HG03432 (cell line): ENCODE data around the gene HSPB8.

Experiments used
- ATAC-seq: cut with Tn5 transposase; IDR thresholded peaks from one replicate; pipeline ENCODE4 v1.9.1; 2021; ENCODE audit warnings: mild to moderate bottlenecking, moderate library complexity; ENCODE audit not compliant: unreplicated experiment

The HSPB8 gene

DNA sequence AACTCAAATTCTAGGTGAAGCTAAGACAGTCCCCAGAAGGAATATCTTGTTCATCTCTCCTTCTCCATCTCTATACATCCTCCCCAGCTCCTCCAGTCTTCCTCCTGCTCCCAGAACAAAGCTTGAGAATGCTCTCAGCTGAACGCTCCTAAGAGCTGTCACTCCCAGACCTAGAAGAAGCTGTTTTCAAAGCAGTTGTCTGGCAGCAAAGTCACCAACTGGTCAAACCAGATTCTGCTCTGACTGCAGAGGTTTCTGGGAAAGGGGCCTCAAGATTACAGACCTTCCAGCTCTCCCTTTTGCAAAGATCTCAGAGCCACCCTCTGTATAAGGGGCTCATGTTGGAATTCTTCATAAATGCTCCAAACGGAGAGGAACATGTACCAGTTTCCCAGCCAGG, 9.6 kb upstream of the HSPB8 start:
- no peak for ATAC-seq

- no peak for ATAC-seq
These were observed 7.4 kb upstream of the HSPB8 start for GRCh38 chr12:119171291-119171690.

- ATAC-seq, result no peak
These were observed 6.9 kb upstream of the HSPB8 start for GRCh38 chr12:119171691-119172425.

- ATAC-seq, result no peak
These were observed 3.6 kb upstream of the HSPB8 start for GRCh38 chr12:119175081-119175480.

DNA sequence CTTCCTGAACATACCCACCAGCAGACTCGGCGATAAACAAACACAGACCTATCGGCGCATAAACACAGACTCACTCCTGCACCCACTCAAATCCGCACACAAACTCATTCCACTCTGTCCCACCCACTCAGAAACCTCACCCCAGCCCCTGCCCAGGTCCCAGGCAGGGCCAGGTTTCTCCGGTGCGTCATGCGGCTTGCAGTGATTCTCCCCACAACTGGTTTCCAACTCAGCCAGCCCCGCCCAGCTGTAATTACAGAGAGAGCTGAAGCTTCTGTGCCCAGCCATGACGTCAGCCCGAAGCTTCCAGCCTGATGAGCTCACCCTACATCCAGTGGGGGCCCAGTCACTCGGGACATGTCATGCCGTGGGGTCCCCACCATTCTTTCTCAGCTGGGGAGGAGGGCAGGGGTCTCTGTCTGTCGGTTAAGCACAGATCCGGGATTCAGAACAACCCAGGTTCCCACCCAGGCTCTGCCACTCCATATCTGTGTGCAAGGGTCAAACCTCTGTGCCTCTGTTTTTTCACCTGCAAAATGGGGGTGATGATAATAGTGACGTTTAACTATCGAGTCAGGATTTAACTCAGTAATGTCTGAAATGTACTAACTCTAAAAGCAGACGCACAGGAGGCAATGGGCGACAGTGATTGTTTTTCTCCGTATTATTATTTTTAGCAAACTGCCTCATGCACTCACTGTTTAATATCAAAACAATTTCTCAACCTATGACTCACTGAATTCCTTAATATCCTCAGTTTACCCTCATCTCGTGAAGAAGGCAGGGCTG, 2.3 kb upstream of the HSPB8 start:
- no peak for ATAC-seq

DNA sequence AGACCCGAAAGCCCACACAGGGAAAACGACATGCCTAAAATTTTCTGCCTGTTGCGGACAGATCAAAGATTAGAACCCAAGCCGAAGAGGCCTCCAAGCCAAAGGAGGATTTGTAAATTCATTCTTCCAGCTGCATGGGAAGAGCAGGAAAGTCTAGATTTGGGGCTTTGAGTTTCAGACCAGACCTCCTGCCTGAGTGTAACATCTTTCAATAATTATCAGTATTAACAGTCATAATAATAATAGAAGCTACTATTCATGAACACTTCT, 1.7 kb upstream of the HSPB8 start:
- ATAC-seq, result no peak

DNA sequence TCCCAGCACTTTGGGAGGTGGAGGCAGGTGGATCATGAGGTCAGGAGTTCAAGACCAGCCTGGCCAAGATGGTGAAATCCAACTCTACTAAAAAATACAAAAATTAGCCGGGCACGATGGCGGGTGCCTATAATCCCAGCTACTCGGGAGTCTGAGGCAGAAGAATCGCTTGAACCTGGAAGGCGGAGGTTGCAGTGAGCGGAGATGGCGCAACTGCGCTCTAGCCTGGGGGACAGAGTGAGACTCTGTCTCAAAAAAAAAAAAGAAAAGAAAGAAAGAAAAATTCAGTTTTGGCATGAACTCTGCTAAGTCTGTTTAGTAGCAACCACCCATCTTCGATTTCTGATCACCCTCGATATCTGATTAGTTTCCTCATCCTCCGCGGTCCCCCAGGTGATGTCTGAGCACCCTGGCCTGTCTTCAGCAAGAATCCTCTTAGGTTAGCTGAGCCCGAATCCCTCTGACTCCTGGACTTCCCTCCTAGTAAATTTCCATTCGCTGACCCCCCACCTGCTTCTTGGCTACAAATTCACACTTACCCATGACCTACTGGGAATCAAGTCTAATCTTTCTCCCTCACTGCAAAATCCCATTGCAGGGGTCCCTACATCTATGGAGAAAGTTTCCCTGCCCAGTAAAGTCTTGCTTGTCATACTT, 879 bp upstream of the HSPB8 start:
- ATAC-seq, result no peak

DNA sequence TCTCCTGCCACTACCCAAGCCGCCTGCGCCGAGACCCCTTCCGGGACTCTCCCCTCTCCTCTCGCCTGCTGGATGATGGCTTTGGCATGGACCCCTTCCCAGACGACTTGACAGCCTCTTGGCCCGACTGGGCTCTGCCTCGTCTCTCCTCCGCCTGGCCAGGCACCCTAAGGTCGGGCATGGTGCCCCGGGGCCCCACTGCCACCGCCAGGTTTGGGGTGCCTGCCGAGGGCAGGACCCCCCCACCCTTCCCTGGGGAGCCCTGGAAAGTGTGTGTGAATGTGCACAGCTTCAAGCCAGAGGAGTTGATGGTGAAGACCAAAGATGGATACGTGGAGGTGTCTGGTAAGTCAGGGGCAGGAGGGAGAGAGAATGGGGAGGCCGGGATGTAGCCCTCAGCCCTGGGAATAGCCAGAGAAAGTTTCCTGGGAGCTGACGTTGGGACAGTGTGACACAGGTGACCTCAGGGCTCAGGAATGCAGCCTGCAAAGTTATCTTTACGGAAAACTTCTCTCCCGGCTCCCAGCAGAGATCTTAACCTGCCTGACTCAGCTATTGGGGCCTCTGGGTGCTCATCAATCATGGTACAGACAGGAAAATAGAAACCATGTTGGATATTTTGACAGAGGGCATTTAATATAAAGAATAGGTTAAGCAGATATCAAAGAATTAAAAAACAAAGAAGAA, 747 bp downstream of the HSPB8 start:
- no peak for ATAC-seq

DNA sequence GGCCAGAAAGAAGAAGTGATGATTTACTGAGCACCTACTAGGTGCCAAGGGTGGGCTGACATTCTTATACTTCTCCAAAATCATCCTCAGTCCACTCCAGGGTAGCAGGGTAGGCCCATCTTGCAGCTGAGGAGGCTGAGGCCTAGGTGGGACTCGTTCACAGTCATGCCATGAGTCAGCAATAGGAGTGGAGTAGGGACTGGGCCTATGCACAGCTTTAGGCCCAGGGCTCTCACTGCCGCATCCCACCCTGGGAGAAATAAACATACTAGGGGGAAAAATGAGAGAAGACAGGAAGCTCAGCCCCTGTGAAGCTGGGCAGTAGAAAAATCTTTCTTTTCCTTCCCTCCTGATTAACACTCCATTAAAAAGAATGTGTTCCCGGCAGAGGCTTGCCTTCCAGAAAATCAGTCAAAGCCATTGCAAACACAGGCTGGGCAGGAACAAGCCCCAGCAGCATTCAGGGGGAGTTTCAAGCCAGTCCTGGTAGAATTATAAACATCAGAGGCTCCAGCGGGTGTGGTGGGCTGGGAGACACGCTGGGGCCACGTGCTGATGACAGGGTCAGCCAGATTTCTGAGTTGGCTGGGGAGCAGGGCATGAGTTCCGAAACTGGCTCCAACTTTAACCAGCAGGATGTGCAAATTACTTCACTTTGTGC, 1.8 kb downstream of the HSPB8 start:
- ATAC-seq, result no peak

DNA sequence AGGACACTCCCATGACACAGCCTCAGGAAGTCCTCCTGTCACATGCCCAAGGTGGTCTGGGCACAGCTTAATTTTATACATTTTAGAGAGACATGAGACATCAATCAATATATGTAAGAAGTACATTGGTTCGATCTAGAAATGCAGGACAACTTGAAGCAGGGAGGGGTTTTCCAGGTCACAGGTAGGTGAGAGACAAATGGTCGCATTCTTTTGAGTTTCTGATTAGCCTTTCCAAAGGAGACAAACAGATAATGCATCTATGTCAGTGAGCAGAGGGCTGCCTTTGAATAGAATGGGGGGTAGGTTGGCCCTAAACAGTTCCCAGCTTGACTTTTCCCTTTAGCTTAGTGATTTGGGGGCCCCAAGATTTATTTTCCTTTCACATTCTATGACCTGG, 2.5 kb downstream of the HSPB8 start:
- ATAC-seq, result no peak

DNA sequence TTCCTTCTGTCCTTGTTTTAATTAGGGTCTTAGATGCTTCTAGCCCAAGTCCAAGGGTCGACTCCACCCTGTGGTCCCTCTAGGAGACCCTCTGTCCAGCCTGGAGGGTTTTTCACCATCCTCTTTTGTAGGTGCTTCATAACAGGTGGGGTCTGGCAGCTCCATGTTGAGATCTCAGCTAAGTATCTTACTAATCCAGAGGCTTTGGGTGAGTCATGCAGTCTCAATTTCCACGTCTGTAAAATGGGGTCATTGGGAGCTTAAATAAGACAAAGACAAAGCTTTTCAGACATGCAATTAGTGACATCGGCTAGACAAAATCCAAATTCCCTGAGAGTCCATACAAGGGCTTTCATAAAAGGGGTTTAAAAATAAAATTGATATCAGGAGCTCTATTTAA, 3.2 kb downstream of the HSPB8 start:
- no peak for ATAC-seq

DNA sequence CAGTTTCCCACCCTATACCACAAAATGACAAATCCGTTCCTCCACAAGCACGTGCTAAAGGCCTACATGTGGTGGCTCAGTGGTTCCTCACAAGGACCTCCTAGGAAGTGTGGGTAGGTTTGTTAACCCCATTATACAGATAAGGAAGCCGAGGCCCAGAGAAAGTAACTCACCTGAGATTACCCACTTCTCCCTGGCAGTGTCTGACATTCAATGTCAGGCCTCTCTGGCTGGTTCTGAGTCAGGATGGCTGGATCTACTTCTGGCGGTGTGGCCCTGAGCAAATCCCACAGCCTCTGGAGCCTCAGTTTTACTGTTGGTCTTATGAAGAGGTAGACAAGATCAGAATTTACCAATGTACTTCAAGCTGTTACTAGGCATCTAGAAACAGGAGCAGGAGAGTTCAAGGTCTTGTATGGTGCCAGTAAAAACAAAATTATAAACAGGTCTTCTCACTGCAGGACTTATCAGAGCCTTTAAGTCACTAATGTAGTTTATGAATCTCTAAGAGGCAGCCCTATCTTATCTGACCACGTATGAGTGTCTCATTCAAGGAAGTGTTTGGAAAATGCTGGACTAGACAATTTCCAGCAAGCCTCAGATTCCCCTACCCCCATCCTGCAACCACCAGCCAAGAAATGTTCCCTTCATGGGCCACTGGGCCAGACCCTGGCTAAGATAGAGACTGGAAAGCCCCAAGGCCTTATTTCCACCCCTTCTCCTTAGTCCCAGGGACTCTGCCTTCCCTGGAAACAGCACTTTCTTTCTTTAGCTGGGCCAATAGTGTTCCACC, 4.2 kb downstream of the HSPB8 start:
- ATAC-seq, result no peak

DNA sequence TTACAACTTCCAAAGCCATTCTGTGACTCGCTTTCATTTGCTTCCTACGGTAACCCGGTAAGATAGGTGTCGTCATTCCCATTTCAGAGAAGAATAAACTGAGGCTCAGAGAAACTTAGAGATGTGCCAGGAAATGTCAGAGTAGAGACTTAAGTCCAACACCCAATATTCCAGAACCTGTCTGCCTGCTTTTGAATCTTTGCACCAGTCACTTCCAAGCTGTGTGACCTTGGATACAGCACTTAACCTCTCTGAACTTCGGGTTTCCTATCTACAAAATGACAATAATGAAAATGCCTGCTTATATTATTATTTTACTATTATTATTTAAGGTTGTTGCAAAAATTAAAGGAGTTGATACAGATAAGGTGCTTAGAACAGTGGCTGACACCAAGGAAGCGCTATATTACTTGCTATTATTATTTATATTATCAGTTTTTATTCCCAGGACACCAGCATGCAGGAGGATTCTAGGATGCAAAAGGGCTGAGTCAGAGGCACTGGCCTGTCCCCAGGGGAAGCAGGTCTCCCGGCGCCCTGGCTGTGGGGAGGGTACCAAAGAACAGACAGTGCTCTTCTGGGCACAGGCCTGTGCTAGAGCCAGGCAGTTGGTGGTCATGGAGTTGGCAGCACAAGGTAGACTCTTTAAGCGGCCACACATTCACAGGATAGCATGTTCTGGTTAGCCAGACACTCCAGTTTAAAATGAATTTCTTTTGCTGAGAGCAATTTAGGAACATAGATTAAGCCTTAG, 5.4 kb downstream of the HSPB8 start:
- no peak for ATAC-seq

DNA sequence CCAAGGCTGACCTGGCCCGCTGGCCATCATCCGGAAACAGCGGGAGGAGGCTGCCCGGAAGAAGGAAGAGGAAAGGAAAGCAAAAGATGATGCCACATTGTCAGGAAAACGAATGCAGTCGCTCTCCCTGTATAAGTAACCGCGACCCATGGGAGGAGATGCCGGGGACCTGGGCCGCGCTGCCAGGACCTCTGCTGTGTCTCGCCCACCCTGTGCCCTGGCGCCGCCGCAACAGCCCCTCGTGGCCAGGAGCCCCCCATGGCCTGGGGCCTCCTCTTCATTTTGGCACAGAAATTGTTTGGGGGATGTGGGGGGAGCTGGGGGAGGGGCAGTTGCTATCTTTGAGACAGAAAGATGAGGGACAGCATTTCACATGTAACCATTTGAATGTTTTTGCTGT, 16.5 kb downstream of the HSPB8 start:
- ATAC-seq, result no peak

DNA sequence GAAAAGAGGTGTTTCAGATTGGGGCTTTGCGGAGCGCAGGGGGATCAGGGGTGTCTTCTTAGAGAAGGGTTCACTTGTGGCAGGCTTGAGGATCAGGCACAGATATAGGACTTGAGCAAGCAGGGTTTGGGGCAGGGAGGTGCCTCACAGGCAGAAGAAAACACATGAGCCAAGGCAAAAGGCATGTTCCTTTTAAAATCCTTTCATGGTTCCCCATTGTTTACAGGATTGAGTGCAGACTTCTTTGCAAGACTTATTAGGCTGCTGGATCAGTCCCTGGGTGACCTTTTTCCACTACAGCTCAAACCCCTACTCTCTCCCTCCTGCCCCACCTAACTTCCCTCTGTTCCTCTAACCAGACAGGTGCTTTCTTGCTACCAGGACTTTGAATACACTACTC, 19.7 kb downstream of the HSPB8 start:
- ATAC-seq, result no peak

DNA sequence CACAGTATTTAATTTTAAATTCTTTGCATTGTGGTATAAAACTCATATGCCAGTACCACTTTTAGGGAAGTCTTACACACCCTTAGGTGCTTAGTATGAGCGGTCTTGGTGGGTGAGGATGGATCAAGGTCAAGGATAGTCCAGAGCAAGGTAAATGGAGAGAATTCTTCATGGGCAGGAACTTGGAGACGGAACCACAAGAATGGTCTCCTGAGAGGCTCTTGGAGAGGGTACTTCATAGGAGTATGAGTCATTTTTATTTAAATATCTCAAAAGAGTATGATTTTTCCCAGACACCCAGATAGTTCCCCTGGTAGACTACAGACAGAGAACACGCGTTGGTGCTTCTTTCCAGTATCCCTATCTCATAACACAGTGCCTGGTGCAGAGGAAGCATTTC, 21.9 kb downstream of the HSPB8 start:
- no peak for ATAC-seq

DNA sequence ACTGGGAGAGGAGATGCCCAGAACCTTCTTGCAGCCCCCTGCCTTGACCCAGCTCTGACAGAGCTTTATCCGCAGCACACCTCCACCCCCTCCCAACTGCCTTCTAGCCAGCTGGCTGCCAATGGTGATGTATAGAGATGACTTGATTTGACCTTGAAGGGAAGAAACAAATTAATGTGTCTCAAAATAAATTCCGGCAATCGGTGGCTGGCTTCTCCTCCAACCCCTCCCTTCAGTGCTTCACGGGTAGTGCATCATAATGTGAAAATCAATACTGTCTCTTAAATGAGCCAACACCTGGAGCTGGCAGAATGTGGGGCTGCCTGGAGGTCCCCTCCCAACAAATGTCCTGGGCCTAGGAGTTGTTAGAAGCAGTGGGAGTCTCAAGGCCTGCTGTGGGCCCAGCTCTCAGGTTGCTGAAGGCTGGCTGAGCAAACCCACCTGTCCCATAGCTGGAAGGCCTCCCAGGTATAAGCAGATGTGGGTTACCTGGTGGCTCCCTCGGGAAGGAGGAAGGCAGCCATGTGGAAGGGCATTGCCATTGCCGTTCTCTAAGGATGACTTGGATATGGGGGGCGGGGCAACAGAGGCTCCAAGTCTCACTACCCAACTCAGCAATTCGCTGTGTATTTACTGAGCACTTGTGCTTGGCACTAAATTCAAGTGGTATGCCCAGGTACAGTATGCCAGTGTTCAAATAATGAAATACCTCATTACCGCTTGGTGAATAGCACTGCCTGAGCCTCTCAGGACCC, 23.2 kb downstream of the HSPB8 start:
- no peak for ATAC-seq

- ATAC-seq, result no peak
These were observed 23.8 kb downstream of the HSPB8 start for GRCh38 chr12:119202544-119202943.

- no peak for ATAC-seq
These were observed 25.4 kb downstream of the HSPB8 start for GRCh38 chr12:119204131-119204530.
